ENCODE results near the gene PRKAG2. TPM values are rescaled to one million over a fixed set of nuclear protein-coding genes. Genes with fewer than 3 reads are reported as not detected.

Gene PRKAG2
- total RNA-seq, 1 donor from 2014 or later, result 21.1 TPM

- H3K27me3 ChIP-seq (ENCODE audit: control insufficient read depth, insufficient read depth, low read length), result peaks cover 20% of the 10 kb centered on the region
- DNase-seq (ENCODE audit: low read depth), result no peak
- H3K4me3 ChIP-seq (ENCODE audit: low read depth, low read length), result no peak overlapping the region
- no peaks in the 10 kb centered on the region for H3K36me3 ChIP-seq (ENCODE audit: control insufficient read depth, insufficient read depth, low read length)
- TF ChIP-seq CTCF (IDR thresholded peaks at IDR 0.05; ENCODE audit: insufficient read depth, low read length, poor library complexity, severe bottlenecking), result peak; percentile 88
Observed at GRCh38 chr7:151759591-151760042, 117.3 kb downstream of the PRKAG2 start.

- DNase-seq (ENCODE audit: low read depth), result no peak
- peaks cover 20% of the 10 kb centered on the region for H3K27me3 ChIP-seq (ENCODE audit: control insufficient read depth, insufficient read depth, low read length)
- H3K4me3 ChIP-seq (ENCODE audit: low read depth, low read length), result no peak overlapping the region
- no peaks in the 10 kb centered on the region for H3K36me3 ChIP-seq (ENCODE audit: control insufficient read depth, insufficient read depth, low read length)
- no peak for TF ChIP-seq CTCF (IDR thresholded peaks at IDR 0.05; ENCODE audit: insufficient read depth, low read length, poor library complexity, severe bottlenecking)
Observed at GRCh38 chr7:151758622-151759540, 118.0 kb downstream of the PRKAG2 start.

- TF ChIP-seq CTCF (IDR thresholded peaks at IDR 0.05; ENCODE audit: insufficient read depth, low read length, poor library complexity, severe bottlenecking), result no peak
- Histone ChIP-seq H3K4me3 (ENCODE audit: low read depth, low read length) (no peak overlapping the region), H3K27me3 (ENCODE audit: control insufficient read depth, insufficient read depth, low read length) (peaks cover 5% of the 10 kb centered on the region), H3K36me3 (ENCODE audit: control insufficient read depth, insufficient read depth, low read length) (no peaks in the 10 kb centered on the region)
- DNase-seq (ENCODE audit: low read depth), result no peak
Observed at GRCh38 chr7:151757274-151757673, 119.6 kb downstream of the PRKAG2 start.

- TF ChIP-seq CTCF (IDR thresholded peaks at IDR 0.05; ENCODE audit: insufficient read depth, low read length, poor library complexity, severe bottlenecking), result no peak
- H3K27me3 ChIP-seq (ENCODE audit: control insufficient read depth, insufficient read depth, low read length), result peaks cover 1% of the 10 kb centered on the region
- DNase-seq (ENCODE audit: low read depth), result no peak
Observed at GRCh38 chr7:151756866-151757265, 120.0 kb downstream of the PRKAG2 start.

GRCh38 chr7:151756076-151756731, 120.7 kb downstream of the PRKAG2 start:
- no peak overlapping the region for H3K4me3 ChIP-seq (ENCODE audit: low read depth, low read length)
- H3K27me3 ChIP-seq (ENCODE audit: control insufficient read depth, insufficient read depth, low read length), result no peaks in the 10 kb centered on the region
- H3K36me3 ChIP-seq (ENCODE audit: control insufficient read depth, insufficient read depth, low read length), result no peaks in the 10 kb centered on the region
- TF ChIP-seq CTCF (IDR thresholded peaks at IDR 0.05; ENCODE audit: insufficient read depth, low read length, poor library complexity, severe bottlenecking), result no peak
- DNase-seq (ENCODE audit: low read depth), result peak; percentile 47

More at GRCh38 chr7:151756866-151757265, 120.0 kb downstream of the PRKAG2 start:
- H3K36me3 ChIP-seq (ENCODE audit: control insufficient read depth, insufficient read depth, low read length), result no peaks in the 10 kb centered on the region
- H3K4me3 ChIP-seq (ENCODE audit: low read depth, low read length), result no peak overlapping the region
